ENCODE results near the gene KRT12. TPM values are rescaled to one million over a fixed set of nuclear protein-coding genes. Genes with fewer than 3 reads are reported as not detected.

Gene KRT12
- total RNA-seq, 1 experiment from 2014 or later: 2.7 TPM

GRCh38 chr17:40813804-40814203 lies 53.2 kb downstream of the KRT12 start:
- intact Hi-C loops (cut with micrococcal nuclease; ENCODE audit: unreplicated experiment): no loop called here
- peaks cover 33% of the 10 kb centered on the region for H3K4me1 Mint-ChIP-seq (ENCODE audit: low read depth, unreplicated experiment)
- H3K9me3 Mint-ChIP-seq (ENCODE audit: low read depth, unreplicated experiment): no peaks in the 10 kb centered on the region
- peaks cover 24% of the 10 kb centered on the region for H3K36me3 Mint-ChIP-seq (ENCODE audit: insufficient read depth, unreplicated experiment)
- H3K4me3 Mint-ChIP-seq (ENCODE audit: low read depth, unreplicated experiment): no peak overlapping the region
- peaks cover 24% of the 10 kb centered on the region for H3K27me3 Mint-ChIP-seq (ENCODE audit: unreplicated experiment)
- no peak for DNase-seq
- no peak for TF ChIP-seq CTCF (IDR thresholded peaks at IDR 0.05; ENCODE audit: unreplicated experiment)
- no TSS peak for BruUV-seq (replicated peaks)
- H3K27ac Mint-ChIP-seq (ENCODE audit: unreplicated experiment): no peak overlapping the region
- CTCF ChIA-PET: no interaction called here

GRCh38 chr17:40812639-40813038 lies 54.4 kb downstream of the KRT12 start:
- intact Hi-C loops (cut with micrococcal nuclease; ENCODE audit: unreplicated experiment): no loop called here
- no peak overlapping the region for H3K27ac Mint-ChIP-seq (ENCODE audit: unreplicated experiment)
- no peak for TF ChIP-seq CTCF (IDR thresholded peaks at IDR 0.05; ENCODE audit: unreplicated experiment)
- no peaks in the 10 kb centered on the region for H3K9me3 Mint-ChIP-seq (ENCODE audit: low read depth, unreplicated experiment)
- H3K27me3 Mint-ChIP-seq (ENCODE audit: unreplicated experiment): peaks cover 36% of the 10 kb centered on the region
- BruUV-seq (replicated peaks): no TSS peak
- DNase-seq: no peak
- H3K4me1 Mint-ChIP-seq (ENCODE audit: low read depth, unreplicated experiment): peaks cover 30% of the 10 kb centered on the region
- no peak overlapping the region for H3K4me3 Mint-ChIP-seq (ENCODE audit: low read depth, unreplicated experiment)
- peaks cover 12% of the 10 kb centered on the region for H3K36me3 Mint-ChIP-seq (ENCODE audit: insufficient read depth, unreplicated experiment)
- CTCF ChIA-PET: interaction anchor here (0.8 to 1.1 kb wide), 5 partner anchors 9 to 1062 kb away, joined by 3 to 8 read pairs (median 4); partner anchors contain the start of gene KRT222

Other genes starting within 250 kb of the KRT12 start
- 755 and 768 TPM in 2 replicates for gene SMARCE1, start 219.4 kb downstream of the KRT12 start, total RNA-seq (2022)
- gene KRT222, start 202.0 kb downstream of the KRT12 start, total RNA-seq (2022): not detected in 2 replicates
- 2.0 and 2.4 TPM in 2 replicates for gene KRT24, start 163.5 kb downstream of the KRT12 start, total RNA-seq (2022)
- gene KRT25, start 111.9 kb downstream of the KRT12 start, total RNA-seq (2022): not detected in 2 replicates
- not detected in 2 replicates for gene KRT26, start 95.0 kb downstream of the KRT12 start, total RNA-seq (2022)
- not detected in 2 replicates for gene KRT27, start 84.7 kb downstream of the KRT12 start, total RNA-seq (2022)
- not detected in 2 replicates for gene KRT28, start 67.3 kb downstream of the KRT12 start, total RNA-seq (2022)
- gene KRT10, start 44.6 kb downstream of the KRT12 start, total RNA-seq (2022): 171 and 188 TPM in 2 replicates
- gene KRT20, start 18.0 kb upstream of the KRT12 start, total RNA-seq (2022): 0.66 and 1.7 TPM in 2 replicates
- 1,389 and 1,709 TPM in 2 replicates for gene KRT23, start 70.4 kb upstream of the KRT12 start, total RNA-seq (2022)
- gene KRT39, start 99.7 kb upstream of the KRT12 start, total RNA-seq (2022): 0.44 TPM in 1 of 2 replicates, not detected in the other
- not detected in 2 replicates for gene KRT40, start 117.1 kb upstream of the KRT12 start, total RNA-seq (2022)
- gene KRTAP3-3, start 126.9 kb upstream of the KRT12 start, total RNA-seq (2022): not detected in 2 replicates
- gene KRTAP3-2, start 132.7 kb upstream of the KRT12 start, total RNA-seq (2022): not detected in 2 replicates
- gene KRTAP3-1, start 141.9 kb upstream of the KRT12 start, total RNA-seq (2022): not detected in 2 replicates
- gene KRTAP1-5, start 160.0 kb upstream of the KRT12 start, total RNA-seq (2022): not detected in 2 replicates
- gene KRTAP1-4, start 163.0 kb upstream of the KRT12 start, total RNA-seq (2022): not detected in 2 replicates
- not detected in 2 replicates for gene KRTAP1-3, start 167.7 kb upstream of the KRT12 start, total RNA-seq (2022)
- 10.2 and 15.9 TPM in 2 replicates for gene KRTAP1-1, start 174.2 kb upstream of the KRT12 start, total RNA-seq (2022)
- gene KRTAP2-1, start 180.1 kb upstream of the KRT12 start, total RNA-seq (2022): not detected in 2 replicates
- not detected in 2 replicates for gene KRTAP2-2, start 188.0 kb upstream of the KRT12 start, total RNA-seq (2022)
- 9.4 and 18.2 TPM in 2 replicates for gene KRTAP2-3, start 192.9 kb upstream of the KRT12 start, total RNA-seq (2022)
- not detected in 2 replicates for gene KRTAP2-4, start 198.7 kb upstream of the KRT12 start, total RNA-seq (2022)
- gene KRTAP4-7, start 216.9 kb upstream of the KRT12 start, total RNA-seq (2022): not detected in 2 replicates
- not detected in 2 replicates for gene KRTAP4-8, start 230.9 kb upstream of the KRT12 start, total RNA-seq (2022)
- not detected in 2 replicates for gene KRTAP4-16, start 235.0 kb upstream of the KRT12 start, total RNA-seq (2022)
- gene KRTAP4-9, start 238.2 kb upstream of the KRT12 start, total RNA-seq (2022): not detected in 2 replicates

Measured in Calu3 (cell line).